Aorta (tissue), 5 donors: ENCODE data around the gene CLEC3A. TPM values are rescaled to one million over a fixed set of nuclear protein-coding genes. Genes with fewer than 3 reads are reported as not detected.
"Not testable (repeated sequence)": the region's sequence is repeated elsewhere in the genome, so short reads cannot be mapped to it uniquely, and the experiment has no call there.

Experiments
- ATAC-seq: fragments of 200-7000 bp; cut with Tn5 transposase; one replicate; pipeline ENCODE4 v1.9.1; 2022; ENCODE audit warnings: moderate library complexity; ENCODE audit not compliant: low FRiP score
- DNase-seq, 2 donors: peaks; one replicate each; pipeline ENCODE4 v3.0.0-alpha.2; 2020
- H3K27ac ChIP-seq, 2 donors: one replicate each; pipeline ENCODE4 v1.5.1; 2013; ENCODE audit warnings: low read length in 2 of 2, mild to moderate bottlenecking in 2 of 2, moderate library complexity in 2 of 2, control low read depth in 1 of 2, inconsistent platforms in 1 of 2, low read depth in 1 of 2
- H3K27me3 ChIP-seq, 2 donors: one replicate each; pipeline ENCODE4 v1.6.1; 2013; ENCODE audit warnings: control low read depth in 1 of 2, low read length in 1 of 2, mild to moderate bottlenecking in 1 of 2, moderate library complexity in 1 of 2; ENCODE audit not compliant: insufficient read depth in 2 of 2, control insufficient read depth in 1 of 2
- H3K36me3 ChIP-seq, 2 donors: one replicate each; pipeline ENCODE4 v1.6.1; 2013; ENCODE audit warnings: control low read depth in 1 of 2, low read length in 1 of 2, mild to moderate bottlenecking in 1 of 2; ENCODE audit not compliant: insufficient read depth in 2 of 2, control insufficient read depth in 1 of 2
- H3K4me1 ChIP-seq, 2 donors: one replicate each; pipeline ENCODE4 v1.6.1; 2013; ENCODE audit warnings: low read length in 2 of 2, control low read depth in 1 of 2, mild to moderate bottlenecking in 1 of 2, moderate library complexity in 1 of 2; ENCODE audit not compliant: insufficient read depth in 2 of 2, control insufficient read depth in 1 of 2
- H3K4me3 ChIP-seq, 2 donors: one replicate each; pipeline ENCODE4 v1.5.1; 2013; ENCODE audit warnings: low read length in 2 of 2, control low read depth in 1 of 2, mild to moderate bottlenecking in 1 of 2
- H3K9me3 ChIP-seq: one replicate; pipeline ENCODE4 v1.6.1; 2013; ENCODE audit warnings: mild to moderate bottlenecking, low read length; ENCODE audit not compliant: control insufficient read depth
- WGBS, 2 donors: extraction: QIAGEN DNeasy Blood & Tissue Kit; methylation state at CpG; one replicate each; pipeline ENCODE4 v1.1.7; 2013; 5-methylcytosine and 5-hydroxymethylcytosine counted together
- intact Hi-C, 2 donors: fragments of 100-400 bp; cut with DNase I; formaldehyde crosslinking; loops; one replicate each; pipeline versions ENCODE4 v1.14.2 to v1.15.0; 2022
- polyA plus RNA-seq, 2 donors: library from polyadenylated mRNA; stranded (reverse); fragments of 200-250 nt; gene quantifications; one replicate each; pipeline ENCODE4 v1.2.3, GENCODE V29; 2013
- total RNA-seq, 2 donors: library from RNA; stranded (reverse); fragmentation: NEBNext Ultra II Directional; extraction: Animal tissue kit (Norgen Biotek cat#: 25700); gene quantifications; one replicate each; pipeline ENCODE4 v1.2.1, GENCODE V29; 2021
- donor health status: healthy with polysubstance abuse.
- donor health status: Bipolar disorder and iron deficiency.
- donor health status: DM: no; HTN: no; CAD: no.
- donor health status: DM: no; HTN: no; CAD: no.
- donor health status: DM: yes; HTN: yes; CAD: no.

CLEC3A gene
- total and polyA plus RNA-seq, 4 donors, result not detected

DNA sequence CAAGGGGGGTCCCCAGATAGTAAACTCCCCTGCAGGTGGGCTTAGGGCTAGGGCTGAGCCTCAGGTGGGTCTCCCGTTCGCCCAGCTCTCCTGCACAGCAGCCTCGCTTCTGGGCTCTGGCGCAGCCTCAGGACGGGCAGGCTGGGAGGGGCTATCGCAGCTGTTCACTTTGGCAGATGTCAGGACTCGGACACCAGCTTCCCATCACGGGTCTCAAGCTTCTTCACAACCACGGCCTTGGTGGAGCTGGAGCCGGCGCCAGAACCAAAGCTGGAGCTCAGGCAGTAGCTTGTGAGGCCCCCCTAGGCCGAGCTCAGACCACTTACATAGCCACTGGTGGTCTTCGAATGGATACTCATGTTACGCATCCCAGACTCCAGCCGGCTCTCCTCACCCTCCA is 26.0 kb downstream of the CLEC3A start:
- ATAC-seq (no peak), DNase-seq (no peak)
- Histone ChIP-seq H3K27ac (no peak overlapping the region), H3K4me3 (no peak overlapping the region), H3K36me3 (no peaks in the 10 kb centered on the region), H3K27me3 (no peaks in the 10 kb centered on the region), H3K9me3 (no peaks in the 10 kb centered on the region), H3K4me1 (no peaks in the 10 kb centered on the region)
- 87 to 88% methylated on average over 15 of the region's 15 CpGs for WGBS, 2 donors
- intact Hi-C loops, result loop anchor here in 1 of 2 donors (5.0 kb wide), 1 partner anchor 49 kb away; the partner anchor contains the start of gene WWOX

DNA sequence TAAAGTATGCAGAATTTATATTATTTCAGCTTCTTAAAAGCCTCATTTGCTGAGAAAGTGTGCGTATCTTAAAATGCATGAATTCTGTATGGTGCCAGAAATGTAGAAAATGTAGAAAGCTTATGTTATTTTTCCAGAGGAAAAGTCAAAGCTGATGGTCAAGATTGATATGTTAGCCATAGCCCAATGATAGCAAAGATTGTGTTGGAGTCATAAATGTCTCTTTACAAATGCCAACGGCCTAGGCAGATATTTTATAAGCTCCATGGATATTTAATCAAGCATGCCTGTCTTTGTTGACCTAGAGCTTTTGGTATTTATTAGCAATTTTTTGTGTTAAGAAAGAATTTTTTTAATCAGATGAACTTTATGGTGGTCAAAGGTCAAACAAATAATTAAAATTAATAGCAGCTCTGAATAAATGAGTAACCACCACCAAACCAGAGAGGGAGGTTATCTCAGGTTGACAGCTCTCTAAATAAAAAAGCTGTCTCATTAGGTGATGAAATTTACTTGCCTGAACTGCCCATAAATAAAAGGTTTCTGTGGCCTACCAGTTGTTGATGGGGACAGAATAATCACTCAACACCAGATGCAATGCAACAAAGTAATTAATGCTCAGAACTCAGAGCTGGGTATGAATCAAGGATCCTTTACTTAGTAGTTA is 28.5 kb downstream of the CLEC3A start:
- ATAC-seq (no peak), DNase-seq (no peak)
- Histone ChIP-seq H3K36me3 (no peaks in the 10 kb centered on the region), H3K27me3 (no peaks in the 10 kb centered on the region), H3K9me3 (no peaks in the 10 kb centered on the region), H3K27ac (no peak overlapping the region), H3K4me3 (no peak overlapping the region), H3K4me1 (no peaks in the 10 kb centered on the region)
- intact Hi-C loops, result no loop called here
- 12 to 26% methylated on average over 2 of the region's 2 CpGs for WGBS, 2 donors

DNA sequence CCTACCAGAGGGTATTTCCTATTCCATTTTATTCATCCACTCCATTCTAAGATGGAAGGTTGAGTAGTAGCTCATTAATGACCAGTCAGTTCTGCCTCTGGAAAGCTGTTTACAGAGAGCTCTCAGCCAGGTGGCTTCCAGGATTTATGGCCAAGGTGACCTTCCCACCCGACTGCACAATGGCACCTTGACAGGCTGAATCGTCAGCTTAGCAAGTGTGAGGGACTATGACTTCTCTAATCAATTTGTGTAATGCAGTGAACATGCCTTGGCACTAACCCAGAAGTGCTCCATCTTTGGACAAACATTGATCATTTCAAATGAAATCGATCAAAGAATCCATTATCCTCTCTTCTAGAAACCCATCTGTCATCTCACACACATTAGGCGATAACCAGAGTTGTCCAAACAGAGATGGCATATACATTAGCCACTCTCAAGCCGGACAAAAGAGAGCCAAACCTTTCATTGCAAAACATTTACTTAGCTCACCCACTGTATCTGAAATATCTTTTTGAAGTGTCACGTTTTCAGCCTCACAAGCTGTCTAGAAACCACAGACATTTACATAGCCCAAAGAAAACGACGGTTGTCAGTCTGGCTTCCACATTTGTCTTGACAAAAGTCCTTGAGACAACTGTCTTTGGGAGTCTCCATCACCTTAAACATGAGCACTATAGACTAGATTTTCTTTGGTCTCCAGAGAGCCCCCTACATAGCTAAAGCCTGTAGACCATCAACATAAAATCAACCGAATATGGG is 35.6 kb downstream of the CLEC3A start:
- no peak overlapping the region for H3K27ac ChIP-seq
- 72 to 78% methylated on average over 9 of the region's 9 CpGs for WGBS, 2 donors
- H3K4me3 ChIP-seq, result no peak overlapping the region
- ATAC-seq, result no peak
- intact Hi-C loops, result no loop called here
- DNase-seq, result no peak
- H3K4me1 ChIP-seq, result no peaks in the 10 kb centered on the region
- no peaks in the 10 kb centered on the region for H3K9me3 ChIP-seq
- H3K36me3 ChIP-seq, result no peaks in the 10 kb centered on the region
- no peaks in the 10 kb centered on the region for H3K27me3 ChIP-seq

DNA sequence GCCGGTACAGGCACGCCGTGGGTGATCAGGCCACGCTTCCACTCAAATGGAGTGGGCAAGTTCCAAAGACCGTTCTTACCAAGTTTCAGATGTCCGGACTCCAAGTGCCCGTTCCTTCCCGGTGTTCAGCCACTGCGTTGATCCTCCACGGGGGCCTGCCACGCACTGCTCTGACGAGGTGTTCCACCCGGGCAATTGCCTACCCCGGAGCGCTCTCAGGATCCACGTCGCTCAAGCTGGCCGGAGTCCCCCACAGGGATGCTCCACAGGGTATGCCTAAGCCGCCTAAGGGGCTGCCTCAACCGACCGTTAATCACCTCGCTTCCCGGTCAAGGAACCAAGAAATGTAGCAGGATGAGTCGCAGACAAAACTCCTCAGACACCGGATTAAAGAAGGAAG is 37.5 kb downstream of the CLEC3A start:
- intact Hi-C loops, H3K27me3 ChIP-seq, ATAC-seq, DNase-seq, H3K27ac ChIP-seq, H3K36me3 ChIP-seq, H3K4me1 ChIP-seq, H3K9me3 ChIP-seq, H3K4me3 ChIP-seq: not testable (repeated sequence)
- WGBS, 2 donors, result 83 to 85% methylated on average over 25 of the region's 25 CpGs

DNA sequence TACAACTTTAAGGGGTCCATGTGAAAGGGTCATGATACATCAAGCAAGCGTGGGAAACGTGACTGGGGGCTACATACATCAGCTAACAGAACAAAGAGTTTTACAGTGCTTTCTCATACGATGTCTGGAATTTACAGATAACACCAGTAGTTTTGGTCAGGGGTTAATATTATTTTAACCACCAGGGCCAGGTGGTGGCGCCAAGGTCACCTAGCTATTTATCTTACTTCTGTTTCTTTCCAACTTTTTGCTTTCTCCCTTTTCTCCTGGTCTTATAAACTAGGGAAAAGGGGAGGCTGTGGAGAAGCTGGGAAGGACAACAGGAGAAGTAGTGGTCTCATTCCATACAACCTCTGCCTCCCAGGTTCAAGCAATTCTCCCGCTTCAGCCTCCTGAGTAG is 37.9 kb downstream of the CLEC3A start:
- intact Hi-C loops, result no loop called here
- Histone ChIP-seq H3K9me3 (no peaks in the 10 kb centered on the region), H3K36me3 (no peaks in the 10 kb centered on the region), H3K27me3 (no peaks in the 10 kb centered on the region), H3K4me1 (no peaks in the 10 kb centered on the region), H3K4me3 (no peak overlapping the region), H3K27ac (no peak overlapping the region)
- 40 to 46% methylated on average over 5 of the region's 5 CpGs for WGBS, 2 donors
- no peak for ATAC-seq
- DNase-seq, result no peak

DNA sequence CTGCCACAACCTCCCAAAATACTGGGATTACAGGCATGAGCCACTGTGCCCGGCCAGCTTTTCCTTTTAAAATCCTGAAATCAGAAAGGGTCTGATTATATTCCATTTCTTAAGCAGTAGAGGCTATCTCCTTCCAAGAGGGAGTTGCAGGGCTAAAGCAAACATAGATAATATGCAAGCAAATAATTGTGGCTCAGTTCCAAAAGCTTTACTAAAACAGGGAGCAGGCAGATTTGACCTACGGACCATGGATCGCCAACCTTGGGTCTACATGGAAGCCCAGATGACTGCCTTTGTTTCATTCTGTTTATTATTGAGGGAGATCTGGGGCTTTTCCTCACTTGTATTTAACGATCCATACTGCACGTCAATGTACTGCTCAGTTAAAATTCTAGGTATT is 38.5 kb downstream of the CLEC3A start:
- intact Hi-C loops, result no loop called here
- Histone ChIP-seq H3K4me1 (peaks cover 0 to 1% of the 10 kb centered on the region in 2 donors), H3K4me3 (no peak overlapping the region), H3K36me3 (no peaks in the 10 kb centered on the region), H3K27ac (no peak overlapping the region), H3K27me3 (no peaks in the 10 kb centered on the region), H3K9me3 (no peaks in the 10 kb centered on the region)
- 52 to 55% methylated on average over 5 of the region's 5 CpGs for WGBS, 2 donors
- DNase-seq (no peak), ATAC-seq (no peak)

DNA sequence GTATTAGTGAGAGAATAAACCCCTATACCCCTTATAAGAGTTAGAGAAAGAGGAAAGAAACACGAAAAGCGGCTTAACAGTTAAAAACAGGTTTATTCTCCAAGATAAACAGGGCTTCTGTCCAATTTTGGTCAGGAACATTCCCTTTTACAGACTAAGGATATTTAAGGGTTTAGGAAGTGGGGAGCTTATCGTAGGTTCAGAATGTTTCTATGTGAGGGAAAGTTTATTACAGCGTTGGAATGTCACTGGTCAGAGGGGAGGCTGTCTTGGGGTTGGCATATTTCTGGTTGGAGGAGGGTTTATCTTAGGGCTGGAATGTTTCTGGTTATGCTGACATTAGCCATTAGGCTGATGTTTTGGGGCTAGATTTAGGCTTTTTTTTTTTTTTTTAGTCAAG is 43.0 kb downstream of the CLEC3A start:
- no peaks in the 10 kb centered on the region for H3K9me3 ChIP-seq
- 2 to 4% methylated on average over 4 of the region's 4 CpGs for WGBS, 2 donors

DNA sequence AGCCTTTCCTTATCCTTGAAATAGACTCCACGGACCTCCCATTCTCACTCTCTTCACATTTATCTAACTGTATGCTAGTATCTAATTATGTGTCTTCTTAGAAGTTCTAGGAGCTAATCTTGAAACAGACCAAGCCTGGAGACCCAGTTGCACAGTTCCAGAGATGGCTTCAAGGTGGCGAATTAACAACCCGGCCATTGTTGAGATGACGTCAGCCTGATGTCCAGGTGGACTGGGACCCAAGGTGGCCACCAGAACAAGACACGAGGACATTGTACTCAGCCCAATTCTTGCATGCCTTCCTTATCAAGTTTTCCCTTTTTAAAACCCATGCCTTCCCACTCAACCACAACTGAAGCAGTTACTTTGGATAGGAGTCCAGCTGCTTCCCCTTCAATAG is 47.6 kb downstream of the CLEC3A start:
- H3K4me3 ChIP-seq, result no peak overlapping the region
- ATAC-seq, result no peak
- no peaks in the 10 kb centered on the region for H3K9me3 ChIP-seq
- H3K27me3 ChIP-seq, result no peaks in the 10 kb centered on the region
- intact Hi-C loops, result loop anchor here in 1 of 2 donors (10.0 kb wide), 1 partner anchor 55 kb away; no protein-coding TSS in a partner anchor
- H3K36me3 ChIP-seq, result no peaks in the 10 kb centered on the region
- peaks cover 0 to 1% of the 10 kb centered on the region in 2 donors for H3K4me1 ChIP-seq
- no peak for DNase-seq
- no peak overlapping the region for H3K27ac ChIP-seq
- 80 to 87% methylated on average over 5 of the region's 5 CpGs for WGBS, 2 donors

More for the DNA sequence above, 43.0 kb downstream of the CLEC3A start:
- Histone ChIP-seq H3K27ac (no peak overlapping the region), H3K4me3 (no peak overlapping the region), H3K36me3 (no peaks in the 10 kb centered on the region), H3K4me1 (peaks cover 0 to 1% of the 10 kb centered on the region in 2 donors), H3K27me3 (no peaks in the 10 kb centered on the region)
- intact Hi-C loops, result no loop called here
- peak; percentile 63 for ATAC-seq
- no peak for DNase-seq

DNA sequence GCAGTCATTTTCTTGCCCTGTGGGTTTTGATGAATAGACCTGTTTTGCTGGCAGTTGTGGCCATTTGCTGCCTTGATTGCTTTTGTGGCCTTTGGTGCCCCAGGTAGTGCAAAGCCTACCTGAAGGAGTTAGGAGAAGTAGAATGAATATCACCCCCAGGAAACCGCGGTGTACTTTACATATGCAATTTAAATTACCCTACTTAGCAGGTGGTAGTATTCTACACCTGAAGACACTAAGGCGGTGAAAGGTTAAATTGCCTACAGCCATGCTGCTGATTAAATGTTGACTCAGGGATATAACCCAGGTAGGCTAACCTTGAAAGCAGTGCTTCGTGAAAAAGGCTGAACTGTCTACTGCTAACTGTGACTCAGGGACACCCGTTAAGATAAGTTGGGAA is 49.9 kb downstream of the CLEC3A start:
- no peak overlapping the region for H3K4me3 ChIP-seq
- ATAC-seq (no peak), DNase-seq (no peak)
- intact Hi-C loops, result loop anchor here in 1 of 2 donors (10.0 kb wide), 1 partner anchor 57 kb away; no protein-coding TSS in a partner anchor
- H3K9me3 ChIP-seq, result no peaks in the 10 kb centered on the region
- H3K27me3 ChIP-seq, result no peaks in the 10 kb centered on the region
- no peak overlapping the region for H3K27ac ChIP-seq
- WGBS, 2 donors, result 43 to 49% methylated on average over 5 of the region's 5 CpGs
- H3K4me1 ChIP-seq, result no peaks in the 10 kb centered on the region
- H3K36me3 ChIP-seq, result no peaks in the 10 kb centered on the region
